Measurements from ENCODE around the gene LAG3.
A peak's percentile ranks its signal among the peaks of the same experiment; 100 is the strongest.

Gene LAG3

DNA sequence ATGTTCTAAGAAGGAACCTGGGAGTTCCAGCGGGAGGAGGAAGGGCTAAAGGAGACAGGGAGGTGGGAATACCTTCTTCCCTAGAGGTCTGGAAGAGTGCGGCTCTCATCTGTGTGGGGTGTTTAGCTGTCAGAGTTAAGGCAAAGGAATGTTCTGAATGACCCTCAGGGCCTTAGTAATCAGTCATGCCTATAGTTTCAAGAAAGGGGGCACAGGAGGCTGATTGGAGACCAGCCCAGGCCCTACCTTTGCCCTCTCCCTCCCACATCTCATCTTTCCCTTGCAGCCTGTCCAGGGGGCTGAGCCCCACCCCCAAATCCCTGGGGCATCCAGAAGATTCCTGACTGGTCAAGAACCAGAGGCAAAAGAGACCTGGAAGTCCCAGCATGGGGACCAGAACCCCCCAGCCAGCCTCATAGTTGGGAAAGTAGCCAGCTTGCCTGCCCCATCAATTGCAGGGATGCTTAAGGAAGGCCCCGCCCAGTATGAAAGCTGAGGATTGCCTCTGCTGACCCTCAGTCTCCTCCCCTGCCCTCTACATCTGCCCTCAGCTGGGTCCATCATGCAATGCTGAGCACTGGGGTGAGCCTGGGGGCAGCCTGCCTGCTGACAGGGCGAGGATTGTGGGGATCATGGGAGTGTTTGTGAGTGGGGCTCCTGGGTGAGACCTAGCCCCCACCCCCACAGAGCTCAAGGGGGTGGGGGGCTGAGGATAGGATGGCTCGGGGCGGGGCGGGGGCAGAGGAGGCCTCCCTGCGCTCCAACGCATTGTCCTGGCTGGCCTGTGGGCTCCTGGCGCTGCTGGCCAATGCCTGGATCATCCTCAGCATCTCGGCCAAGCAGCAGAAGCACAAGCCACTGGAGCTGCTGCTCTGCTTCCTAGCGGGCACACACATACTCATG lies 51.1 kb downstream of the LAG3 start:
- DNase-seq (ENCODE audit: low read depth) = peak; percentile 33

- no peak for DNase-seq (ENCODE audit: low read depth)
Measured at GRCh38 chr12:6824085-6824775, 51.9 kb downstream of the LAG3 start.

- peak; percentile 69 for DNase-seq (ENCODE audit: low read depth)
Measured at GRCh38 chr12:6824901-6825381, 52.6 kb downstream of the LAG3 start.

DNA sequence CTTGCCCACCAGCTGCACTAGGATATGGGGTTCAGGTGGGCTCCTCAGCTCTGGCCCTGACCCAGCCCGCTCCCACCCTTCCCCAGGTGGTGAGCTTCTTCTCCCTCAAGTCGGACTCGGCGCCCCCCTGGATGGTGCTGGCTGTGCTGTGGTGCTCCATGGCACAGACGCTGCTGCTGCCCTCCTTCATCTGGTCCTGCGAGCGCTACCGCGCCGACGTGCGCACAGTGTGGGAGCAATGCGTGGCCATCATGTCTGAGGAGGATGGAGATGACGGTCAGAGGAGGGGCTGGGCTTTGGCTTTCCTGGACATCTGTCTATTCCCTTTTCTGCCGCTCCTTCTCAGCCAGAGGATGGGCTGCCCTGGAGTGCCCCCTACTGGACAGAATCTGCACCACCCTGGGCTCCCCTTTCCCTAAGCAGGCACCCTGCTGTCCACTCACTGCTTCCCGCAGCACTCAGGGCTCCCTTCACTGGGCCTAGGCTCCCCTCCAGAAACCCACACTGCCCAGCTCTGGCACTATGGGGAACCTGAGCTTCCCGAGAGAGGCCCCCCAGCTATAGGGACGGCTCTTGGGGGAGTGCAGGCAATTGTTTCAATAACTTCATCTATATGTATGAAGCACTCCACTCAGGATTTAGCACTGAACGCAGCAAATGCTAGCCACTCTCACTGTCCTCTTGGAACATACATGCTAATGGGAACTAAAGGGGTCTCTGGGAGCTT lies 53.2 kb downstream of the LAG3 start:
- DNase-seq (ENCODE audit: low read depth) = peak; percentile 91

DNA sequence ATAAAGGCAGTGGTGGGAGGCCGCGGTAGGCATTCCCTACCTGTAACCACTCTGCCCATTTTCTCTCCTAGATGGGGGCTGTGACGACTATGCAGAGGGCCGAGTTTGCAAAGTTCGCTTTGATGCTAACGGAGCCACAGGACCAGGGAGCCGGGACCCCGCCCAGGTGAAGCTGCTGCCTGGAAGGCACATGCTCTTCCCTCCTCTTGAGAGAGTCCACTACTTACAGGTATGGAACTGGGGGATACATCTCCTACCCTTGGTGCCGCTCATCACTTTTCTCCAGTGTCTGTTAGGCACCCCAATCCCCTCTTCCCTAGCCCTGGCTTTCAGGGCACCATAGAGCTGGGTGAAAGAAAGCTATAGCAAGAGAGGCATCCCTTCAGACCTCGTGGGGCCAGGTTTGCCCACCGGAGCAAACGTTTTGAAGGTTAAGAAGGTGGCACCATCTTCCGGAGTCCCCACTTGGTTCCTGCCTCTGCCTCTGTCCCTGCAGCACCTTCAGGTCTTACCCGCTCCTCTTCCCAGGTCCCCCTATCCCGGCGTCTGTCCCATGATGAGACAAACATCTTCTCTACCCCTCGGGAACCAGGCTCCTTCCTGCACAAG lies 53.9 kb downstream of the LAG3 start:
- DNase-seq (ENCODE audit: low read depth) = no peak

DNA sequence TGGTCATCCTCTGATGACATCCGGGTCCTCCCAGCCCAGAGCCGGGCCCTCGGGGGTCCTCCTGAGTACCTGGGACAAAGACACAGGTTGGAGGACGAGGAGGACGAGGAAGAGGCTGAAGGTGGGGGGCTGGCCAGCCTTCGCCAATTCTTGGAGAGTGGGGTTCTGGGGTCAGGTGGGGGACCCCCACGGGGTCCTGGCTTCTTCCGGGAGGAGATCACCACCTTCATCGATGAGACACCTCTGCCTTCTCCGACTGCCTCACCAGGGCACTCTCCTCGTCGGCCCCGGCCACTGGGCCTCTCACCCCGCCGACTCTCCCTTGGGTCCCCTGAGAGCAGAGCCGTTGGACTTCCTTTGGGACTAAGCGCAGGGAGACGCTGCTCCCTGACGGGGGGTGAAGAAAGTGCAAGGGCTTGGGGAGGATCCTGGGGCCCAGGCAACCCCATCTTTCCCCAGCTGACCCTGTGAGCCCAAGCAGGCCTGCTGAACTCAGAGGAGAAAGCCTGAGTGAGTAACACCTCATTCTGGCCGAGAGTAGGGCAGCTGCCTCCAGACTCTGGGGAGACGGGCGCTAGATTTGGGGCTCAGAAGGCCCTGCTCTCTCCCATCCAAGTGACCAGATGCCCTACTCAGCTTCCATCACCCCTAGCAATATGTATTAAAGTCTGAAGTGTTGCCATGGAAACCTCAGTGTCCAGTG lies 54.6 kb downstream of the LAG3 start:
- no peak for DNase-seq (ENCODE audit: low read depth)

DNA sequence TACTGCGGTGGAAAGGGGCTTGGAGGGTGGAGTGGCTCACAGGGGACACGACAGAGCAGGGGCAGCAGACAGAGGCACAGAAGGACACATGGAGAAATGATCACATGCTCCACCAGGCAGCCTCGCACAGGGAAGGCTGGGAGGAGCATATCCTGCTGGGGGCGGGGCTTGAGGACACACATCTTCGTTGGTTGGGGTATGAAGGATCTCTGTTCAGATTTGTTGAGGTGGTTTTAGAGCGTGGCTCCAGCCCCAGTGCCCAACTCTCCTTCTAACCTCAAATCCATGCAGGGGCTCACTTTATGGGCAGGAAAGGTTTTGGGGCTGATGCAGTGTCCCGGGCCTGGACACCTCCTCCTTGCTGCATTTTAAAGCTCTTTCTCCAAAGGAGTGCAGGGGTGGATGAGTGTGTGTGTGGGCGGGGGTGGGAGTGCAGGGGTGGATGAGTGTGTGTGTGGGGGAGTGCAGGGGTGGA lies 55.2 kb downstream of the LAG3 start:
- peak; percentile 87 for DNase-seq (ENCODE audit: low read depth)
